Measurements from ENCODE around the gene ADGRL1.
A peak's percentile ranks its signal among the peaks of the same experiment; 100 is the strongest.
"Not testable (repeated sequence)": the region's sequence is repeated elsewhere in the genome, so short reads cannot be mapped to it uniquely, and the experiment has no call there.

Gene ADGRL1

GRCh38 chr19:14205452-14206287, at the start of gene ADGRL1:
TSS of gene ADGRL1 (minus strand) at chr19:14206169. CDS start at chr19:14183602, 22,567 bp downstream.
- DNase-seq (ENCODE audit: extremely low read depth in 1 of 2, low read depth in 1 of 2) = not testable (repeated sequence)

- DNase-seq (ENCODE audit: extremely low read depth in 1 of 2, low read depth in 1 of 2) = not testable (repeated sequence)
These were observed 49.3 kb upstream of the ADGRL1 start for GRCh38 chr19:14255316-14255715.

GRCh38 chr19:14253822-14254599, 48.0 kb upstream of the ADGRL1 start:
- not testable (repeated sequence) for DNase-seq (ENCODE audit: extremely low read depth in 1 of 2, low read depth in 1 of 2)

GRCh38 chr19:14252136-14252535, 46.2 kb upstream of the ADGRL1 start:
- DNase-seq (ENCODE audit: extremely low read depth in 1 of 2, low read depth in 1 of 2) = not testable (repeated sequence)

- DNase-seq (ENCODE audit: extremely low read depth in 1 of 2, low read depth in 1 of 2) = no peak
These were observed 44.9 kb upstream of the ADGRL1 start for GRCh38 chr19:14250870-14251269.

- DNase-seq (ENCODE audit: extremely low read depth in 1 of 2, low read depth in 1 of 2) = not testable (repeated sequence)
These were observed 44.3 kb upstream of the ADGRL1 start for GRCh38 chr19:14250315-14250714.

GRCh38 chr19:14249891-14250290, 43.9 kb upstream of the ADGRL1 start:
- DNase-seq (ENCODE audit: extremely low read depth in 1 of 2, low read depth in 1 of 2) = not testable (repeated sequence)

GRCh38 chr19:14249012-14249754, 43.2 kb upstream of the ADGRL1 start:
- not testable (repeated sequence) for DNase-seq (ENCODE audit: extremely low read depth in 1 of 2, low read depth in 1 of 2)

- DNase-seq (ENCODE audit: extremely low read depth in 1 of 2, low read depth in 1 of 2) = peak in 1 of 2 donors; percentile 17
These were observed 42.6 kb upstream of the ADGRL1 start for GRCh38 chr19:14248578-14249011.

- DNase-seq (ENCODE audit: extremely low read depth in 1 of 2, low read depth in 1 of 2) = not testable (repeated sequence)
These were observed 41.8 kb upstream of the ADGRL1 start for GRCh38 chr19:14247548-14248471.

GRCh38 chr19:14247205-14247547, 41.2 kb upstream of the ADGRL1 start:
- not testable (repeated sequence) for DNase-seq (ENCODE audit: extremely low read depth in 1 of 2, low read depth in 1 of 2)

GRCh38 chr19:14244393-14244792, 38.4 kb upstream of the ADGRL1 start:
- not testable (repeated sequence) for DNase-seq (ENCODE audit: extremely low read depth in 1 of 2, low read depth in 1 of 2)

- not testable (repeated sequence) for DNase-seq (ENCODE audit: extremely low read depth in 1 of 2, low read depth in 1 of 2)
These were observed 37.7 kb upstream of the ADGRL1 start for GRCh38 chr19:14243718-14244117.

GRCh38 chr19:14237014-14237941, 31.3 kb upstream of the ADGRL1 start:
- no peak for DNase-seq (ENCODE audit: extremely low read depth in 1 of 2, low read depth in 1 of 2)

- DNase-seq (ENCODE audit: extremely low read depth in 1 of 2, low read depth in 1 of 2) = not testable (repeated sequence)
These were observed 27.0 kb upstream of the ADGRL1 start for GRCh38 chr19:14232945-14233344.

GRCh38 chr19:14228446-14229071, 22.6 kb upstream of the ADGRL1 start:
- not testable (repeated sequence) for DNase-seq (ENCODE audit: extremely low read depth in 1 of 2, low read depth in 1 of 2)

- DNase-seq (ENCODE audit: extremely low read depth in 1 of 2, low read depth in 1 of 2) = not testable (repeated sequence)
These were observed 20.5 kb upstream of the ADGRL1 start for GRCh38 chr19:14226498-14226897.

GRCh38 chr19:14222886-14223285, 16.9 kb upstream of the ADGRL1 start:
- no peak for DNase-seq (ENCODE audit: extremely low read depth in 1 of 2, low read depth in 1 of 2)
